NCI-H69 (cell line): Measurements from ENCODE around the gene KREMEN2.
A peak's percentile ranks its signal among the peaks of the same experiment; 100 is the strongest.

ENCODE experiments used
- DNase-seq: peaks from one replicate; lab custom pipeline; 2025; lab: John Stamatoyannopoulos, UW

Gene KREMEN2

GRCh38 chr16:3003582-3004270 lies 39.7 kb downstream of the KREMEN2 start:
- DNase-seq: peak; percentile 100

- peak; percentile 77 for DNase-seq
Measured at GRCh38 chr16:3004319-3004718, 40.2 kb downstream of the KREMEN2 start.

- DNase-seq: peak; percentile 68
Measured at GRCh38 chr16:3004781-3005284, 40.8 kb downstream of the KREMEN2 start.

- DNase-seq: no peak
Measured at GRCh38 chr16:3007059-3007956, 43.2 kb downstream of the KREMEN2 start.

GRCh38 chr16:3007957-3008689 lies 44.0 kb downstream of the KREMEN2 start:
- DNase-seq: no peak

GRCh38 chr16:3008690-3009037 lies 44.6 kb downstream of the KREMEN2 start:
- DNase-seq: no peak

GRCh38 chr16:3009568-3010390 lies 45.7 kb downstream of the KREMEN2 start:
- DNase-seq: peak; percentile 53

- no peak for DNase-seq
Measured at GRCh38 chr16:3010510-3010909, 46.4 kb downstream of the KREMEN2 start.

GRCh38 chr16:3012246-3012645 lies 48.2 kb downstream of the KREMEN2 start:
- peak; percentile 93 for DNase-seq

GRCh38 chr16:3012828-3013420 lies 48.8 kb downstream of the KREMEN2 start, which contains the start of gene CLDN9:
CLDN9 (plus strand) TSS chr16:3012923; CDS start chr16:3013363, 440 bp downstream.
- DNase-seq: peak; percentile 93

- no peak for DNase-seq
Measured at GRCh38 chr16:3013491-3013951, 49.4 kb downstream of the KREMEN2 start.

GRCh38 chr16:3013998-3014690 lies 50.1 kb downstream of the KREMEN2 start:
- no peak for DNase-seq

GRCh38 chr16:3014971-3015370 lies 50.9 kb downstream of the KREMEN2 start:
- no peak for DNase-seq

GRCh38 chr16:3015865-3016521 lies 51.9 kb downstream of the KREMEN2 start:
- DNase-seq: no peak

- no peak for DNase-seq
Measured at GRCh38 chr16:3017344-3017743, 53.3 kb downstream of the KREMEN2 start.
